HG03460 (cell line): Measurements from ENCODE around the gene GSTO1.

Source experiments
- ATAC-seq: cut with Tn5 transposase; IDR thresholded peaks from one replicate; pipeline ENCODE4 v1.9.1; 2021; ENCODE audit not compliant: unreplicated experiment

Gene GSTO1

DNA sequence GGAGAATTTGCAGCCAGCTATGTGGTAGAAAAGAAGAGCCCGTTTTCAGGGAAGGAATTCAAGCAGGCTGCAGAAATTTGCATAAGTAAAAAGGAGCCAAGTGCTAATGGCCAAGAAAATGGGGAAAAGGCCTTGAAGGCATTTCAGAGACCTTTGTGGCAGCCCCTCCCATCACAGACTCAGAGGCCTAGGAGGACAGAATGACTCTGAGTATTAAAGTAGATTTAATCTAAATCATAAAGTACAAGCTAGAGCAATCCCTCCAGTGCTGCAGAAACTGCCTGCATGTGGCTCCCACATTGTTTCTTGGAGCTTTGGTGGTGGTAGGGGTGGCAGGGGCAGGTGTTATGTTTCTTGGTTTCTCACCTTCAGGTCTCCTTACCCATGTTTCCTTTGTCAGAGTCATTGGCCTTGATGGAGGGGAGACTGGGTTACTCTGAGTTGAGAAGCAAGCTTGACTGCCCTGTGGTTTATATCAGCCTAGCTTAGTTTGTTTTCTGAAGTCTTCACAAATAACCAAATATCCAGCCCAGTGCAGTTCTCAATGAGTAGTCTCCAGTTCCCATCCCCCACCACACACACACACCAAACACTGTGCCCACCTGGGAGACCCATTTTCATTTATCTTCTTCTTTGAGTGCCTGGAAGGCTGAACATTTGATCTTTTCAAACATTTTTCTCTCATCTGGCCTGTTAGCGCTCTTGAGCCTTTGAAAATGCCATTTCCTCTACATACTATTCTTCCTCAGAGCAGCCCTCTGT is 49.1 kb downstream of the GSTO1 start:
- no peak for ATAC-seq

DNA sequence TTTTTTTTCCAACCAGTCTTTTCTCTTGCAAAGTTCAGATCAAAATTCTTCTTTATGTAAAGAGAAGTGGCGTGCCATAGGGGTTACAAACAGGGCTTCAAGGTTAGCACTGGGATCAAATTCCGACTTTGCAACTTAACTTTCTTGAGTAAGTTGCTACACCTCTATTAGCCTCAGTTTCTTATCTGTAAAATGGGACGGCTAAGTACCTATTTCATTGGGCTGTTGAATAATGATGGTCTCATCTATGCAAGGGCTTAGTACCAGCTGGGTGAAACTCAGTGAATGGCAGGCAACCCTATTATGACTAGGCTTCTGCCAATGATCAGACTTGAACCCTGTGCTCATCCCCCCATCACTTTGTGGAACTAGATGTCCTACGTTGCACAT is 49.7 kb downstream of the GSTO1 start:
- ATAC-seq: no peak

DNA sequence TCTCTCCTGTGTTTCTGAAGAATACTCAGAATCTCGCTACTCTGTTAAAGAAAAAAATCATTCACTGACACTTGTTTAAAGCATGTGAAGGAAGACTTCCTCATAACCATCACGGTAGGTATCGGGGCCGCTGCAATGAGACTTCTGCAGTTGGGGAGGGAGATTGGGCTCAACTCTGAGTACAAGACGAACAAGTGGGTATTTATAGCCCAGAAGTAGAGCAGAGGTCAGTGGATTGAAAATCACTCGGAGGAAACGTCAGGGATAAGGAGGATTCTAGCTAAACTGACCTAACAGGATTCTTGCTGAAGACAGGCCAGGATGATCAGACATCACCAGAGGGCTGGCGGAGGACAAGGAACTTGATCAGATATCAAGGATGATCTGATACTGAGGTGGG is 50.2 kb downstream of the GSTO1 start:
- ATAC-seq: no peak

DNA sequence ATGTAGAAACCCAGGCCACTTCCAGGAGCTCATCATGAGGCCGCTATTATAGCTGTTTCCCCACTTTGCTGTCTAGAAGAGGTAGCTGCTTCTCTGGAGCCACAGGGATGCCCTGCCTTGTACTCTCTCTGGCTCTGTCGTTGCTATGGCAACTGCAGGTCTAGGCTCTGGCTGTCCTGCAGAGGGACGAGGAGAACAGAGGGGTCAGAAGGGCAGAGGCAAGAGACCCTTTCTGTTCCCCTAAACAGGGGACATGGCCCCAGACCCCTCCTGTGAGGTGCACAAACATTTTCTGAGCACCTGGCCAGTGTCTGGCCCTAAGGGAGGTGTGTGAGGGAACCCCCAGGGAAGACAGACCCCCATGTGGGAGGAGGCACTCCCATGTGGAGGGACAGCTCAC is 52.2 kb downstream of the GSTO1 start:
- no peak for ATAC-seq

DNA sequence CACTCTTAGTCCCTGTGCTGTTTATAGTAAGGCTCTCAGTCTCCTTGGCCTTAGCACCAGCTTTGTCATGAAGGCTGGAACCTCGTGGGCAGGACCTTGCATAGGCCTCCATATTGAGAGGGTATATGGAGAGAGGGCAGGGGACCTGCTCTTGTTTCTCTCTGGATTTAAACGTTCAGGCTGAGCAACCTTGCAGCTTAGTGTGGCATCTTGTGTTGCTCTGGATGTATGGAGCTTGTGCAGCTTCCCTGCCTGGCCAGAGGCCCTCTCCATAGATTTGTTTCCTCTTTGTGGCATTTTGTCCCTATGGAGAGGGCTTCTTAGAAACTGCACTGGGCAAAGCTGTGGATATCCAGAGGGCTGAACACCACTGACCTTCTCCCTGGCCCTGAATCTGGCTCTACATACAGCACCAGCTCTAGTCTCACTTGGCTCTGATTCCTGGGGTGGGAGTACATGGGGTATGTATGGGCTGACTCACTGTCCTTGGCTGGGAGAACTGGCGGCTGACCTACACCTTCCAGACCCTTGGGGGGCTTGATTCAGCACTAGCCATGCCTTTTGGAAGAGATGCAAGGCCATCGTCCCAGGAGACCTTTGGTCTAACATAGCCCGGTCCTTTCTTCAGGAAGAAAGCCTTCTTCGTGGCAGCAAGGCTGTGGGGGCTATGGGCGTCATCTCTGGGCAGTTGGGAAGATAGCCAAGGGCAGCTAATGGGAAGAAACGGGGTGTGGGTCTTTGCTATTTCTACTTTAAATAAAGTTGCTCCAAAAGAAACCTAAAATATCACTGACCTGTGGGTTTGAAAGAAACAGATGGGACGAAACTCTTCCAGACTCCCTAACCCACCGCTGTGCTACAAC is 53.1 kb downstream of the GSTO1 start:
- no peak for ATAC-seq

DNA sequence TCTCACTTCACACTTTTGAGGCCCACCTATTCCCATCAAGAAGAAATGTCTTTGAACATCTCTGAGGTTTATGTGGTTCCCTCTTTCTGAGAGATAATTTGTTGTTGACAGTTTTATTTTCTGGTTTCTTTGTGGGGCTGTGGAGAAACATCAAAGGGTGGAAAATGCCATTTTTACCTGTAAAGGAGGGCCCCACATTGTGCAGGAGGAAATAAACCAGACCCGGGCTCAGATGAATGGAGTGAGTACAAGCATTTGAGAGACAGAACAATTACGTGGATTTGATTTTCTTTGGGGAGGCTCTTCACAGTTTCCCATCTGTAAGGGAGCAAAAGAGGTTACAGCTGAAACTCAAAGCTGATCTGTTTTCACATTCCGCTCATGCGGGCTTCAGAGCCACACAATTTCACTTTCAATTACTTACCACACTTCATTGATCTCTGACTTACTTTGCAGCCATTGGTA is 53.8 kb downstream of the GSTO1 start:
- ATAC-seq: peak; percentile 71

DNA sequence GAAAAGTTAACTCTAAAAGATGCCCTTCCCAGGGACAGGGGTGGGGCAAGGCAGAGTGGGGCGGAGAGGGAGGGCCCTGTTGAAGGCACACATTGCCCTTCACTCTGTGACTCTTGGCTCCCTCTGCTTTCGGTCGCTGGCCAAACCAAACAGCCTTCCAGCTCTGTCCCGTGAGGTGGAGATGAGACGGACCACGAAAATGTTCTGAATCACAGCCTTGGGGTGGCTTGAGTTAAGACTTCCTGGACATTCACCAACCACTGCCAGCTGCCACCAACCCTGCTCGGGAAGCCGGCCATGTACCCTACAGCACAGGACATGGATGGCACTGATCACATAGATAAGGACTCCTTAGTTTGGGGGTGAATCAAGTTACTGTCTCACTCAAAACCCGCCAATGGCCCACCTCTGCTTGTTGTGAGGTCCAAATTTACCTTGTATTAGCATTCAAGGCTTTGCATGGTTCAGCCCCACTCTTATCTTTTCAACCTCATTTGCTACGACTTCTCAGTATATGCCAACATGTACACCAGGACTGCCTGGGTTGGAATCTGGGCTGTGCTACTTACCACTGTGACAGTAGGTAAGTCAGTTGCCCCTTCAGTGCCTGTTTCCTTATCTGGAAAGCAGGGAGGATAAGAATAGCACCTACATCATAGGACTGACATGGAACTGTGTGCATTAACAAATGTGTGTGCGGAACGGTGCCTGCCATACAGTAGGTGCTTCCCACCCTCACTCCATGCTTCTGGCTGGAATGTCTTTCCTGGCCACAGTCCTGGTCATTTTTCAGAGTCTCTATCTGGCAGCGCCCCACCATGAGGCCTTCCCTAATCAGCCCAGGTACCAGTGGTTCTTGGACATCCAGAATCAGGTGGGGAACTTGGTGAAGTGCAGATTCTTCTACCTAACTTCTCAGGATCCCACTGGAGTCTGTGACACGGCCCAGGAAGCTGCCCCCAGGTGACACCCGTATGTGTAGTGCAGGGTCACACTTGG is 55.6 kb downstream of the GSTO1 start:
- ATAC-seq: no peak

DNA sequence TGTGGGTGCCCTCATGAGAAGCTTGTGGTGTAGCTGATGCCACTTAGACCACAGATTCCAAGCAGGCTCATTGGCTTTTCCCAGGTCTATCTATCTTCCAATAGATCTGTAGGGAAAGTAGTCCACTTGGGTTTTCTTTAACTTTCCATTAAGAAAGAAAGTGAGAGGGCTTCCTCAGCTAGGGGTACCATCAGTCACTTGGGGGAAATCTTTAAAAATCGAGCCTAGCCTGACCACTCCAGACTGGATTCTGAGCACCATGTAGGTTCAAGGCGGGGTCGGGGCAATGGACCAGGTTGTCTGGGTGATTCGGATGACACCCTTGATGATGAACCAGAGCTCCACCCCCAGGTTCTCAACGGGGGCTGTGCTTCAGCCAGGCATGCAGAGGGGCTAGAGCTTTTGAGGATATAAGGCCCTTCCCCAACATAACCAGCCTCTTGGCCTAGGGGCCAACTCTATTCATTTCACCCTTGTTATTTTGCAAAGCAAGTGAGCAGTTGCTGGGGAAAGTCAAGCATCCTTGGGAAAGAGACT is 56.6 kb downstream of the GSTO1 start:
- no peak for ATAC-seq

DNA sequence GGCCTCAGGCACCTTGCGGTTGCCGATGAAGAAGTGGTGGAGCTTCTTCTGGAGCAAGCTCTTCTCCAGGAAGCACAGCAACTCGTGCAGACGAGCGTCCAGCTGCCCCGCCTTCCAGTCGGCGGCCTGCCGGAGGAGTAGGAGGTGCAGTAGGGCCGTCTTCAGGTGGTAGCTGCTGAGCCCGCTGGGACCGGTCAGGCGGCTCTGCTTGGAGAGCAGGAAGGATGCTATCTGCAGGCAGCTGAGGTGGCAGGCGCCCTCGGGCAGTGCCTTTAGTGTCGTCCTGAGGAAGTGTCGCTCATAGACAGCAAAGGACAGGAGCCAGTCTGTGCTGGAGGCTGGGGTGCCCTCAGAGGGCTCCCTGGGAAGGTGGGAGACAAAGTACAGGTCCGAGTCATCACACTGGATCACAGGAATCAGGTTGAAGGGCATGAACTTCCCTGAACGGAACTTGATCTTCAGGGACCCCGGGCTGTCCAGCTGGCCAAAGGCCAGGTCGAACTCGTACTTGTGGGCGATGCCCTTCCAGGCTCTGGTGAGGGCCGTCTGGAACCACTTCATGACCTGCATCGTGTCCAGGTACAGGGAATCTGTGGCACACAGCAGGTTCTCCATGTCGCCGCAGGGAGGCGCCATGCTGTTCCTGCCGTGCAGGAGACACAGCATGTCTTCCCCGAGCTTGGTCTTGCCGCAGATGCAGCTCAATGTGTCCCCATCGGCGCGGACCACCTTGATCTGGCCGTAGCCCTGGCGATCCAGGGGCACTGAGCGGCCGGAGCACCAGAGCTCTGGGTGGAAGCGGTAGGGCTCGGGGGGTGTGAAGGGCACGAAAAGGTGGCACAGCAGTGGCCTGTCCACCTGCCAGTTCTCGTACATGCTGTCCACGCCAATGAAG is 60.1 kb downstream of the GSTO1 start:
- ATAC-seq: no peak

DNA sequence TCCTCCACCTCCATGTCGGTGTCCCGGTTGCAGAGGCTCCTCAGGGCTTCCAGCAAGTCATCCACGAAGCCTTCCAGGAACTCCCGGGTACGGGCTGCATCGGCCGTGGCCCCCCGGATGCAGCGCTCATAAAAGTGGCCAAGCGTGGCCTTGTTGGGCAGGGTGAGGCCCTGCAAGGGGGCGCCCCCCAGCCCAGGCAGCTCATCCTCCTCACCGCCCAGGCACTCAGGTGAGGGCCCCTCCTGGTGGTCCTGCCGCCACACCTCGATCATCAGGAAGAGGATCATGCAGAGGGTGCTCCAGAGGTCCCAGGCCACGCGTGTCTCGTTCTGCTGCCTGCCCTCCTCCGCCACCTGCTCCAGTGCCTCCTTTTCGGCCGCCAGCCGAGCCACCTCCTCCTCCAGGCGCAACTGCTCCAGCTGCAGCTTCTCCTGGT is 60.8 kb downstream of the GSTO1 start:
- no peak for ATAC-seq

DNA sequence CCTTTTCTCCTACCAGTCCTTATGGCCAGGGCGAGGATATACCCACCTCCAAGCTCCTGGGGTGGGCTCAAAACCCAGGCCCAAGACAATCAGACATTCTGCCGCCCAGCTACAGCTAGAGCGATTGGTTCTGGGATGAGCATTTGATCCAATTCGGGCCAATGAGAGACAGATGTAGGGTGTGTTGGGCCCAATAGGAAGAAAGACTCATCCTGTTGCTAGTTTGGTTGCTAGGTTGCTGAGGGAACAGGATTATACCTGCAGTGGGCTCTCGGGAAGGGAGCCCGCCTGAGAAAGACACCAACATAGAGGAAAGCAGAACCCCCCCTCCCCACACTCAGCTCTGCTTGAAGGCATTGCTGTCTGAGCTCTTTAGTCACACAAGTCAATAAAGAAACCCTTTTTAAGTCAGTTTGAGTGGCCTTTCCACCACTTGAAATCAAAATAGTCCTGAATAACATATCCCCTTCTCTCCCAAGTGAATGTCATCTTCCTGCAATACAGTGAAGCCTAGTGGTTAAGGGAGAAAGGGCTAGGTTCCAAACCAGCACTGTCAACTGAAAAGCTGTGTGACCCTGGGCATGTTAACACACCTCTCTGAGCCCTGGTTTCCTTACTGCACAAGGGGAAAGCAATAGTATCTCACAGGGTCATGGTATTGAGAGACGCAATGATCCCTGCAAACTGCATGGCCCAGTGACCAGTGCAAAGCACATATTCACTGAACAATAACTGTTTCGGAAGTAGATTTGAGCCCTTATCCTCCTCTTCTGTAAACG is 61.8 kb downstream of the GSTO1 start:
- ATAC-seq: no peak
